ENCODE measurements around the gene KIZ.

KIZ gene

GRCh38 chr20:21234324-21234723 lies 108.4 kb downstream of the KIZ start:
- no peak overlapping the region for H3K4me3 ChIP-seq (ENCODE audit: low read length)

GRCh38 chr20:21234806-21235483 lies 109.1 kb downstream of the KIZ start:
- no peak overlapping the region for H3K4me3 ChIP-seq (ENCODE audit: low read length)
- TF ChIP-seq CTCF (conservative IDR thresholded peaks at IDR 0.05; ENCODE audit: low read depth, low read length): no peak
- no peak for DNase-seq (ENCODE audit: low read depth)

More at GRCh38 chr20:21234324-21234723, 108.4 kb downstream of the KIZ start:
- no peak for TF ChIP-seq CTCF (conservative IDR thresholded peaks at IDR 0.05; ENCODE audit: low read depth, low read length)
- no peak for DNase-seq (ENCODE audit: low read depth)

GRCh38 chr20:21235484-21236445 lies 109.9 kb downstream of the KIZ start:
- peak; percentile 95 for TF ChIP-seq CTCF (conservative IDR thresholded peaks at IDR 0.05; ENCODE audit: low read depth, low read length)
- peak; percentile 22 for DNase-seq (ENCODE audit: low read depth)
- no peak overlapping the region for H3K4me3 ChIP-seq (ENCODE audit: low read length)

GRCh38 chr20:21237956-21238799 lies 112.3 kb downstream of the KIZ start:
- DNase-seq (ENCODE audit: low read depth): no peak
- no peak overlapping the region for H3K4me3 ChIP-seq (ENCODE audit: low read length)
- TF ChIP-seq CTCF (conservative IDR thresholded peaks at IDR 0.05; ENCODE audit: low read depth, low read length): no peak

- TF ChIP-seq CTCF (conservative IDR thresholded peaks at IDR 0.05; ENCODE audit: low read depth, low read length): no peak
- DNase-seq (ENCODE audit: low read depth): no peak
- H3K4me3 ChIP-seq (ENCODE audit: low read length): no peak overlapping the region
Observed at GRCh38 chr20:21238818-21239536, 113.1 kb downstream of the KIZ start.

GRCh38 chr20:21240394-21240793 lies 114.5 kb downstream of the KIZ start:
- no peak overlapping the region for H3K4me3 ChIP-seq (ENCODE audit: low read length)
- TF ChIP-seq CTCF (conservative IDR thresholded peaks at IDR 0.05; ENCODE audit: low read depth, low read length): peak; percentile 3
- no peak for DNase-seq (ENCODE audit: low read depth)

Measured in retinal pigment epithelial cell (primary cell).